Neuronal stem cell (in vitro differentiated cells): ENCODE data around the gene RBBP8NL.

Source experiments
- DNase-seq: peaks from one replicate; pipeline ENCODE4 v3.0.0-alpha.2; 2013; ENCODE audit warnings: low spot score
- H2AFZ ChIP-seq: one replicate; pipeline ENCODE4 v1.6.1; 2013; ENCODE audit warnings: mild to moderate bottlenecking, low read length, inconsistent platforms
- H2AK5ac ChIP-seq: 2 replicates; pipeline ENCODE4 v1.6.1; 2013; ENCODE audit warnings: low read depth, mild to moderate bottlenecking, inconsistent platforms, low read length, moderate library complexity, mixed read lengths
- H2BK120ac ChIP-seq: 2 replicates; pipeline ENCODE4 v1.6.1; 2013; ENCODE audit warnings: low read depth, mild to moderate bottlenecking, inconsistent platforms, low read length, moderate library complexity, mixed read lengths
- H2BK12ac ChIP-seq: one replicate; pipeline ENCODE4 v1.6.1; 2013; ENCODE audit warnings: low read length, inconsistent platforms
- H2BK15ac ChIP-seq: 2 replicates; pipeline ENCODE4 v1.6.1; 2013; ENCODE audit warnings: mild to moderate bottlenecking, low read length, inconsistent platforms, mixed read lengths
- H2BK5ac ChIP-seq: one replicate; pipeline ENCODE4 v1.6.1; 2013; ENCODE audit warnings: inconsistent platforms, mild to moderate bottlenecking, low read length, moderate library complexity
- H3K14ac ChIP-seq: one replicate; pipeline ENCODE4 v1.6.1; 2013; ENCODE audit warnings: low read length, inconsistent platforms
- H3K18ac ChIP-seq: 2 replicates; pipeline ENCODE4 v1.6.1; 2013; ENCODE audit warnings: low read length, inconsistent platforms
- H3K23ac ChIP-seq: 2 replicates; pipeline ENCODE4 v1.6.1; 2013; ENCODE audit warnings: low read depth, mild to moderate bottlenecking, mixed read lengths, low read length, inconsistent platforms; ENCODE audit not compliant: poor library complexity
- H3K27ac ChIP-seq: replicated peaks from 3 replicates; pipeline ENCODE4 v1.5.1; 2013; ENCODE audit warnings: low read length, inconsistent platforms
- H3K27me3 ChIP-seq, 3 experiments: 2 replicates each; pipeline ENCODE4 v1.6.1; 2013; ENCODE audit warnings: low read length in 3 of 3, mild to moderate bottlenecking in 2 of 3, inconsistent platforms in 1 of 3, low read depth in 1 of 3, mixed read lengths in 1 of 3, moderate library complexity in 1 of 3; ENCODE audit not compliant: control insufficient read depth in 3 of 3, insufficient read depth in 3 of 3
- H3K36me3 ChIP-seq, 2 donors: replicated peaks in 1 of 2; 2 replicates each; pipeline ENCODE4 v1.6.1; 2013; ENCODE audit warnings: low read length in 2 of 2; ENCODE audit not compliant: control insufficient read depth in 2 of 2, insufficient read depth in 2 of 2
- H3K4ac ChIP-seq: 2 replicates; pipeline ENCODE4 v1.6.1; 2013; ENCODE audit warnings: inconsistent platforms, mild to moderate bottlenecking, low read length, moderate library complexity
- H3K4me1 ChIP-seq, 2 donors: 1 replicate in 1 of 2; 2 replicates in 1 of 2; pipeline ENCODE4 v1.6.1; 2013; ENCODE audit warnings: low read length in 2 of 2, low read depth in 1 of 2; ENCODE audit not compliant: control insufficient read depth in 2 of 2, insufficient read depth in 1 of 2
- H3K4me2 ChIP-seq: one replicate; pipeline ENCODE4 v1.6.1; 2013; ENCODE audit warnings: mild to moderate bottlenecking, low read length, inconsistent platforms; ENCODE audit not compliant: insufficient read depth, poor library complexity, severe bottlenecking
- H3K4me3 ChIP-seq, 2 donors: 2 replicates each; pipeline ENCODE4 v1.5.1; 2013; ENCODE audit warnings: low read length in 2 of 2, mild to moderate bottlenecking in 2 of 2, inconsistent platforms in 1 of 2, moderate library complexity in 1 of 2
- H3K79me1 ChIP-seq: one replicate; pipeline ENCODE4 v1.6.1; 2013; ENCODE audit warnings: low read depth, mild to moderate bottlenecking, inconsistent platforms, low read length, moderate library complexity
- H3K9ac ChIP-seq: one replicate; pipeline ENCODE4 v1.6.1; 2013; ENCODE audit warnings: mild to moderate bottlenecking, low read depth, low read length, inconsistent platforms; ENCODE audit not compliant: poor library complexity
- H3K9me3 ChIP-seq, 2 donors: replicated peaks in 1 of 2; 2 replicates each; pipeline versions ENCODE3 to v1.6.1; 2013; ENCODE audit warnings: low read length in 2 of 2, mild to moderate bottlenecking in 2 of 2, inconsistent platforms in 1 of 2, low read depth in 1 of 2, mixed read lengths in 1 of 2, moderate library complexity in 1 of 2; ENCODE audit not compliant: control insufficient read depth in 2 of 2, insufficient read depth in 1 of 2
- H4K8ac ChIP-seq: one replicate; pipeline ENCODE4 v1.6.1; 2013; ENCODE audit warnings: low read depth, mild to moderate bottlenecking, inconsistent platforms, low read length, moderate library complexity
- H4K91ac ChIP-seq: one replicate; pipeline ENCODE4 v1.6.1; 2013; ENCODE audit warnings: low read length, low read depth, mild to moderate bottlenecking, inconsistent platforms; ENCODE audit not compliant: poor library complexity
- WGBS, 2 donors: extraction: QIAGEN DNeasy Blood & Tissue Kit; methylation state at CpG; one replicate each; pipeline ENCODE4 v1.1.7; 2013; ENCODE audit warnings: missing lambda C conversion rate in 2 of 2, mixed read lengths in 1 of 2; ENCODE audit not compliant: insufficient read length in 2 of 2, insufficient replicate concordance in 1 of 2; ENCODE audit errors: extremely low coverage in 2 of 2; 5-methylcytosine and 5-hydroxymethylcytosine counted together

Gene RBBP8NL

DNA sequence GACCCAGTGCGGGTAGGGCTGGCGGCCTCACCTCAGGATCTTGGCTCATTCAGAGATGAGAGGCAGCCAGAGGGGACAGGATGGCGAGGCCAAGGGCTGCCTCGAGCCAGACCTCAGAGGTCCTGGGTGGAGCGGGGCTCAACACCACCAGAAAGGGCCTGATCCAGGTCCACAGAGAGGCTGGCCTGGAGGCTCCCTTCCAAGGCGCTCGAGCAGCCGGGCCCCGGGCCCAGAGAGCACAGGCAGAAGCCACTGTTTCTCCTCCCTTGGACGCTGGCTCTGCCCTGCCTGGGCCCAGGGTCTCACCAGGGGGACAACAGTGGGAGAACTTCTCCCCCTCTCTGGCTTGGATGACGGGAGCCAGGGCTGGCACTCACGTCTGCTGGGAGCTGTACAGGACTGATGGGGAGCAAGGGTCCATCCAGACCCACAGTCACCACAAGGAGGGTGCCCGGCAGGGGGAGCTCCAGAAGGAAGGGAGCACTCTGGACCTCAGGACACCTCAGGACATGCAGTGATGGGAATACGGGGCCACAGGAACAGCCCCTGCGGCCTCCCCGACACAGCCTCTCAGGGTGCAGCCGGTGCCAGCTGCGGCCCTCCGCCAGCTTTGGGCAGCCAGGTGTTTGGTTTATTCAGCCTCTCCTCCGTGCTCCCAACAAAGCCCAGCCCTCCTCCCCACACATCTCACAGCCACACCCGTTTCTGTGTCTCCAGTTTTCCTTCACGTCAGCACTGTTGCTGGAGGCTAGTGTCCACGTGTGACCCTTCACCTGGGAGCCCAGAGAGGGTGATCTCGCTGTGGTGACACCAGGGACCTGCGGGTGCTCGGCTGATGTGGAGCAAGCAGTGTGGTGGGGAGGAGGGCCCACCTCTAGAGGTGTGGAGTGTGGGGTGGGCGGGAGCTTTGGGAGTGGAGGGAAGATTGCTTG lies 31.8 kb downstream of the RBBP8NL start:
- Histone ChIP-seq H3K9ac (no peak overlapping the region), H3K4me3 (no peak overlapping the region), H3K27ac (no peak overlapping the region), H3K4me1 (no peaks in the 10 kb centered on the region), H2BK12ac (no peak overlapping the region), H3K79me1 (peaks cover 21% of the 10 kb centered on the region), H2BK5ac (peak overlapping the region; percentile 19), H3K23ac (no peak overlapping the region), H3K4ac (no peak overlapping the region), H2AFZ (no peak overlapping the region), H2AK5ac (no peak overlapping the region), H3K9me3 (peaks cover 0 to 2% of the 10 kb centered on the region in 2 donors), H2BK120ac (no peak overlapping the region), H3K27me3 (no peaks in the 10 kb centered on the region), H3K4me2 (no peak overlapping the region), H3K14ac (no peak overlapping the region), H2BK15ac (no peak overlapping the region), H4K91ac (no peak overlapping the region), H4K8ac (no peak overlapping the region), H3K36me3 (peaks cover 45 to 49% of the 10 kb centered on the region in 2 donors), H3K18ac (no peak overlapping the region)
- no peak for DNase-seq
- no CpG with 5 or more reads among the region's 27 CpGs for WGBS, 2 donors

DNA sequence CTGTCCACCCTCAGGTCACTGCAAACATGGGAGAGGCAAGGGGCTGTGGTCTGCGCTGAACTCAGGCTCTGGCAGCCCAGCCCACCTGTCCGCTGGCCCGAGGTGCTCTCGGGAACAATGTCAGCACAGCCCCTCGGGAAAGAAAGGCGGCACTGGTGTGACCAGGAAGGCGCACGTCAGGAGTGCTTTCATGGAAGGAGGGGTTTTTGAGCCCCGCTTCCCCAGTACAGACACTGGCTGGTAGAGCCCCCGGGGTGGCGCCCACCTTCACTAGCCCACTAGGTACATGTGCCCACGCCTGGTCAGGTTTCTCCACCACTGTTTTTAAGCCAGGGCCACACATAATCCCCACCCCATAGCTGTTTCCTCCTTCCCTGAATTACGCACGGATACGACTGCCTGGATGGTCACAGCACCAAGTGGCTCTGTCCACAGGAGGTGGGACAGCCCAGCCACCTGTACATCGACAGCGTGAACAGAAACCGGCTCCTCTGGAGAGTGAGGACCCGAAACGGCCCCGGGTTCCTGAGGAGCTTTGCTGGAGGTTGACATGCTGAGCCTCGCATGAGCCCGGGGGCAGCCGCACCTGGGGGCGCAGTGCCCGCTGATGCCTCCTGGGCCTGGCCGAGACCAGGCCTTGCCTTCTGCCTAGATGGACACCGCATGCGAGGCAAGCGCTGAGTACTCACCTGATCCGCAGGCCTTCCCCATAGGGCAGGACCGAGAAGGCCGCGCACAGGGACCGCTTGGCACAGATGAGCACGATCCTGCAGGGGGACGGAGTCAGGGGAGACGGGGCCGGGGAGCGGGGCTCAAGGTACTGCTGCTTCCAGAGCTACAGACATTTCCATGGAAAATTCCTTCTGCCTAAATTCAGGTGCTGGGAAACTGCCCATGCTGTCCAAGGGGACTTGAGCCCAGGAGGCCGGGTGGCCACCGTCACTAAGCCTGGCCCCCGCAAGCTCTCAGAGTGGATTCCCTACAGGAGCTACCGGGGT lies 32.8 kb downstream of the RBBP8NL start:
- no peak overlapping the region for H4K8ac ChIP-seq
- H3K27me3 ChIP-seq = no peaks in the 10 kb centered on the region
- peaks cover 0 to 2% of the 10 kb centered on the region in 2 donors for H3K9me3 ChIP-seq
- no peak overlapping the region for H2BK5ac ChIP-seq
- no peak for DNase-seq
- no peaks in the 10 kb centered on the region for H3K4me1 ChIP-seq
- no peak overlapping the region for H3K4ac ChIP-seq
- no CpG with 5 or more reads among the region's 44 CpGs for WGBS, 2 donors
- no peak overlapping the region for H4K91ac ChIP-seq
- peaks cover 53 to 59% of the 10 kb centered on the region in 2 donors for H3K36me3 ChIP-seq
- H3K9ac ChIP-seq = peak overlapping the region; percentile 37
- H3K23ac ChIP-seq = no peak overlapping the region
- no peak overlapping the region for H2BK15ac ChIP-seq
- H2BK12ac ChIP-seq = no peak overlapping the region
- H3K14ac ChIP-seq = no peak overlapping the region
- H2AK5ac ChIP-seq = no peak overlapping the region
- no peak overlapping the region for H3K18ac ChIP-seq
- H2AFZ ChIP-seq = no peak overlapping the region
- H2BK120ac ChIP-seq = no peak overlapping the region
- H3K4me3 ChIP-seq = no peak overlapping the region
- no peak overlapping the region for H3K4me2 ChIP-seq
- no peak overlapping the region for H3K27ac ChIP-seq
- H3K79me1 ChIP-seq = peaks cover 17% of the 10 kb centered on the region

DNA sequence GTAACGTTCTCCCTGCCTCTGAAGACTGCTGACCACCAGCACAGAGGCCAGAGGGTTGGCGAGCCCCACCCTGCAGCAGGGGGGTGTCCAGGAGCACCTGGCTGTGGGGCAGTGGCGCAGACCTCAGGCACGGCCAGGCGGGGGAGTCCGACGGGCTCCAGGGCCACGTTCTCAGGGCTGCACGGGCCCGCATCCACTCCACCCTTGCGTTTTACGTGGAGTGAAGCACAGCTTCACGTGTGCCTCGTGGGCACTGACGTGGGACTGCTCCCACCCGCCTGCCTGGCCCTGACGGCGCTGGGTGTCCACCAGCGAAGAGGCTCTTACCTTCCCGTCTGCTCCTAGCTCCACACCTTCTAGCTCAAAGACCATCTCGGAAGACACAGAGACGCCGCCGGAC lies 33.5 kb downstream of the RBBP8NL start:
- Histone ChIP-seq H4K91ac (no peak overlapping the region), H3K36me3 (peaks cover 59 to 67% of the 10 kb centered on the region in 2 donors), H3K9me3 (peaks cover 0 to 2% of the 10 kb centered on the region in 2 donors), H3K4me1 (no peaks in the 10 kb centered on the region), H2BK12ac (no peak overlapping the region), H4K8ac (no peak overlapping the region), H3K9ac (peak overlapping the region; percentile 37), H3K4me3 (no peak overlapping the region), H3K79me1 (peaks cover 19% of the 10 kb centered on the region), H3K4me2 (no peak overlapping the region), H3K18ac (no peak overlapping the region), H3K4ac (no peak overlapping the region), H2AFZ (no peak overlapping the region), H3K27me3 (no peaks in the 10 kb centered on the region), H2BK120ac (no peak overlapping the region), H3K23ac (no peak overlapping the region), H2BK5ac (no peak overlapping the region), H2AK5ac (no peak overlapping the region), H2BK15ac (no peak overlapping the region), H3K14ac (no peak overlapping the region), H3K27ac (no peak overlapping the region)
- no peak for DNase-seq
- WGBS, 2 donors = no CpG with 5 or more reads among the region's 24 CpGs

DNA sequence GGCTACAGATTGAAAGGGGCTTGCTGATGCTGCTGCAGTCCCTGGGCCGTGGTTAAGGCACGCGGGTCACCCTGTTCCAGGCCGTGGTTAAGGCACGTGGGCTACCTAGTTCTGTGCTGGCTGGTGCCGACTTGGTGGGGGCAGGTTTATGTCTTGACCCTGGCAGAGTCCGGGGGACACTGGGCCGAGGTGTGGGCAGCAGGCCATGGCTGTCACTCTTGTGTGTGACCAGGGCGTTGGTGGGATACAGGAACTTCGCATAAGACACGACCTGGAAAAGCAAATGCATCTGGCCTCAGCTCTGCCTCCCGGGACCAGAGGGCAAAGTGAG lies 34.0 kb downstream of the RBBP8NL start:
- no peak overlapping the region for H2AK5ac ChIP-seq
- H4K91ac ChIP-seq = no peak overlapping the region
- no peak overlapping the region for H3K4me3 ChIP-seq
- H3K14ac ChIP-seq = no peak overlapping the region
- no peak overlapping the region for H3K9ac ChIP-seq
- no CpG with 5 or more reads among the region's 12 CpGs for WGBS, 2 donors
- H3K4ac ChIP-seq = no peak overlapping the region
- H3K27ac ChIP-seq = no peak overlapping the region
- H3K27me3 ChIP-seq = no peaks in the 10 kb centered on the region
- peaks cover 0 to 2% of the 10 kb centered on the region in 2 donors for H3K4me1 ChIP-seq
- no peak overlapping the region for H3K4me2 ChIP-seq
- H2BK12ac ChIP-seq = no peak overlapping the region
- no peak overlapping the region for H3K18ac ChIP-seq
- no peak overlapping the region for H2BK5ac ChIP-seq
- H3K9me3 ChIP-seq = peaks cover 0 to 2% of the 10 kb centered on the region in 2 donors
- no peak for DNase-seq
- H4K8ac ChIP-seq = no peak overlapping the region
- H2BK120ac ChIP-seq = no peak overlapping the region
- no peak overlapping the region for H2BK15ac ChIP-seq
- H3K36me3 ChIP-seq = peaks cover 62 to 72% of the 10 kb centered on the region in 2 donors
- H3K79me1 ChIP-seq = peaks cover 17% of the 10 kb centered on the region
- H3K23ac ChIP-seq = peak overlapping the region; percentile 69
- H2AFZ ChIP-seq = no peak overlapping the region
